Transverse colon (tissue), 4 donors: ENCODE measurements around the gene PDIA4. TPM values are rescaled to one million over a fixed set of nuclear protein-coding genes. Genes with fewer than 3 reads are reported as not detected.
A peak's percentile ranks its signal among the peaks of the same experiment; 100 is the strongest.

Experiments
- DNase-seq: peaks from one replicate; pipeline ENCODE4 v3.0.0-alpha.2; 2019
- H3K27ac ChIP-seq, 4 donors: fragments of 200-600 bp; sonication (generic); 2 replicates each; pipeline ENCODE4 v1.5.1; 2016 to 2018; ENCODE audit warnings: inconsistent platforms in 4 of 4
- H3K27me3 ChIP-seq: fragments of 200-600 bp; sonication (generic); 2 replicates; pipeline ENCODE4 v1.5.1; 2017; ENCODE audit warnings: inconsistent platforms
- H3K36me3 ChIP-seq, 4 donors: fragments of 200-600 bp; sonication (generic); 2 replicates each; pipeline ENCODE4 v1.5.1; 2017 to 2019; ENCODE audit warnings: inconsistent platforms in 4 of 4
- H3K4me1 ChIP-seq, 4 donors: fragments of 200-600 bp; sonication (generic); 2 replicates each; pipeline ENCODE4 v1.5.1; 2017 to 2020; ENCODE audit warnings: inconsistent platforms in 4 of 4
- H3K4me3 ChIP-seq, 4 donors: fragments of 200-600 bp; sonication (generic); 1 replicate in 1 of 4; 2 replicates in 3 of 4; pipeline versions ENCODE4 v1.5.1 to v1.6.1; 2017 to 2019; ENCODE audit warnings: inconsistent platforms in 4 of 4
- H3K9me3 ChIP-seq, 2 donors: fragments of 200-600 bp; sonication (generic); 2 replicates each; pipeline ENCODE4 v1.5.1; 2017 to 2019; ENCODE audit warnings: inconsistent platforms in 2 of 2
- EP300 ChIP-seq: sonication (generic); formaldehyde crosslinking; IDR thresholded peaks from one replicate; pipeline ENCODE4 v1.6.1; 2017; ENCODE audit warnings: antibody characterized with exemption, low read depth
- POLR2A ChIP-seq: fragments of 450-650 bp; IDR thresholded peaks from one replicate; pipeline ENCODE4 v1.6.1; 2016; ENCODE audit warnings: antibody characterized with exemption, mild to moderate bottlenecking, moderate library complexity
- POLR2AphosphoS5 ChIP-seq, 3 donors: sonication (generic); formaldehyde crosslinking; IDR thresholded peaks; one replicate each; pipeline ENCODE4 v1.6.1; 2016; ENCODE audit warnings: antibody characterized with exemption in 3 of 3
- WGBS, 2 donors: methylation state at CpG; one replicate each; pipeline ENCODE4 v1.1.5; 2018; ENCODE audit warnings: low coverage in 1 of 2; 5-methylcytosine and 5-hydroxymethylcytosine counted together
- in situ Hi-C, 4 donors: fragments of 200-750 bp; cut with MboI; loops; one replicate each; pipeline versions ENCODE4 v1.15.0 to v1.15.1; 2017; ENCODE audit warnings: low sequenced_read_pairs in 3 of 4, low pct_ligation_motif_present in 1 of 4, low pct_unique_long_range_greater_than_20kb in 1 of 4
- intact Hi-C: fragments of 100-400 bp; cut with DNase I; formaldehyde crosslinking; loops from one replicate; pipeline ENCODE4 v1.15.1; 2023; ENCODE audit warnings: low total_unique reads
- total RNA-seq, 4 donors: library from RNA; depleted of rRNA; stranded (reverse); fragments of >200 nt; gene quantifications; one replicate each; pipeline ENCODE4 v1.1.0, GENCODE V29; 2016
- TF ChIP-seq, protein P1 (sequence below), 5 experiments: fragments of 200-600 bp in 3 of 5; fragments of 450-650 bp in 2 of 5; sonication (generic) in 3 of 5; IDR thresholded peaks; 1 replicate in 2 of 5; 2 replicates in 3 of 5; pipeline ENCODE4 v1.5.1; 2016 to 2017; ENCODE audit warnings: antibody characterized with exemption in 5 of 5, inconsistent platforms in 3 of 5, mild to moderate bottlenecking in 2 of 5, moderate library complexity in 1 of 5

PDIA4 gene
- total RNA-seq, 4 donors from 2014 or later: 44.5 to 79.5 (median 74.7) TPM

DNA sequence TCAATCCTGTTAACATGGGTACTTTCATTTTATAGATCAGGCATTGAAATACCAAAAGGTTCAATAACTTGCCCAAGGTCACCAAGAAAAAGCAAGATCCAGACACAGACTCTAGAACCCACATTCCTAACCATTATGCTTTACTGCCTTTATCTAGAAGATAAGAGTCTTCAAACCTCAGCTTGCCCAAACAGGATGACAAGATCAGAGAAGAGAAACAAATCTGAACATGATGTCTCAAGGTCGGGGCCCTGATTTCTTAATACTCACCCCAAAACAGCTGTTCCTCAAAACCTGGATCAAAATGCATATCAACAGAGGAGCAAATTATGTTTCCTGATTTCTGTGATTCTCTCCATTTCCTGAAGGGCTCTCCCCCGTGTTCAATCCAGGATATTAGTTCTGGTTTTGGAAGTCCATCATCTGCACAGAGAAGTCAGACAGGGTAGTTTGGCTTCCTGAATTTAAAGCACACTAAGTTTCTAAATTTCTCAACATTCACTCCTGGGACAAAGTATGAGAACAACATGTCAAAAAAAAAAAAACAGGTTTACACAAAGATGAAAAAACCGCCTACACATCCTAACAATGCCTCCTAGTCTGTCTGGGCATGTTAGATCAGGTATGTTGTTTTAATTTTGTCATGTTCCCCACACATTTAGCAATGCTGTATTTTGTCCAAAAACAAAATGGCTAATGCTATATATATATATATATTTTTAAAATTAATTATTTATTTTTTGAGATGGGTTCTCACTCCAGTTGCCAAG, 46.0 kb upstream of the PDIA4 start:
- WGBS, 2 donors: 81 to 93% methylated on average over 3 of the region's 3 CpGs
- no peak overlapping the region for H3K27ac ChIP-seq
- no peak for TF ChIP-seq EP300
- TF ChIP-seq POLR2A: no peak
- TF ChIP-seq, protein P1, sequence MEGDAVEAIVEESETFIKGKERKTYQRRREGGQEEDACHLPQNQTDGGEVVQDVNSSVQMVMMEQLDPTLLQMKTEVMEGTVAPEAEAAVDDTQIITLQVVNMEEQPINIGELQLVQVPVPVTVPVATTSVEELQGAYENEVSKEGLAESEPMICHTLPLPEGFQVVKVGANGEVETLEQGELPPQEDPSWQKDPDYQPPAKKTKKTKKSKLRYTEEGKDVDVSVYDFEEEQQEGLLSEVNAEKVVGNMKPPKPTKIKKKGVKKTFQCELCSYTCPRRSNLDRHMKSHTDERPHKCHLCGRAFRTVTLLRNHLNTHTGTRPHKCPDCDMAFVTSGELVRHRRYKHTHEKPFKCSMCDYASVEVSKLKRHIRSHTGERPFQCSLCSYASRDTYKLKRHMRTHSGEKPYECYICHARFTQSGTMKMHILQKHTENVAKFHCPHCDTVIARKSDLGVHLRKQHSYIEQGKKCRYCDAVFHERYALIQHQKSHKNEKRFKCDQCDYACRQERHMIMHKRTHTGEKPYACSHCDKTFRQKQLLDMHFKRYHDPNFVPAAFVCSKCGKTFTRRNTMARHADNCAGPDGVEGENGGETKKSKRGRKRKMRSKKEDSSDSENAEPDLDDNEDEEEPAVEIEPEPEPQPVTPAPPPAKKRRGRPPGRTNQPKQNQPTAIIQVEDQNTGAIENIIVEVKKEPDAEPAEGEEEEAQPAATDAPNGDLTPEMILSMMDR (IDR thresholded peaks at IDR 0.05): no peak
- no peak for TF ChIP-seq POLR2AphosphoS5 (IDR thresholded peaks at IDR 0.05)
- peaks cover 0 to 28% (median 5%) of the 10 kb centered on the region in 4 donors for H3K36me3 ChIP-seq
- H3K4me3 ChIP-seq: no peak overlapping the region
- no peak for DNase-seq
- H3K9me3 ChIP-seq: no peaks in the 10 kb centered on the region
- H3K4me1 ChIP-seq: no peaks in the 10 kb centered on the region
- no peaks in the 10 kb centered on the region for H3K27me3 ChIP-seq
- intact Hi-C loops: no loop called here
- in situ Hi-C loops: no loop called here

DNA sequence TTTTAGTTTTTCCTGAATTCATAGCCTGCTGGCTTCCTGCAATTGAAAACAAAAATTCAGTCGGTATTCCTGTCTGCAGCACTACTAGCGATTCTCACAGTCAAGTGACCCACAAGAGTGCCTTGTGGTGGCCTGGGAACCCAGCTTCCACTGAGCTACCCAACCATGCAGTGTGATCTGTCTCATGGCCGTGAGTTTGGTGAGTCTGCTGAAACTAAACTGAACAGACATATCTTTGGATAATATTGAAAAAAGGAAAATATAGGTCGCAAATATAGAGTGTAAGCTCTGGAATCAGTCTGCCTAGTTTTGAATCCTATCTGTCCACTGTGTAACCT, 44.1 kb upstream of the PDIA4 start:
- intact Hi-C loops: no loop called here

DNA sequence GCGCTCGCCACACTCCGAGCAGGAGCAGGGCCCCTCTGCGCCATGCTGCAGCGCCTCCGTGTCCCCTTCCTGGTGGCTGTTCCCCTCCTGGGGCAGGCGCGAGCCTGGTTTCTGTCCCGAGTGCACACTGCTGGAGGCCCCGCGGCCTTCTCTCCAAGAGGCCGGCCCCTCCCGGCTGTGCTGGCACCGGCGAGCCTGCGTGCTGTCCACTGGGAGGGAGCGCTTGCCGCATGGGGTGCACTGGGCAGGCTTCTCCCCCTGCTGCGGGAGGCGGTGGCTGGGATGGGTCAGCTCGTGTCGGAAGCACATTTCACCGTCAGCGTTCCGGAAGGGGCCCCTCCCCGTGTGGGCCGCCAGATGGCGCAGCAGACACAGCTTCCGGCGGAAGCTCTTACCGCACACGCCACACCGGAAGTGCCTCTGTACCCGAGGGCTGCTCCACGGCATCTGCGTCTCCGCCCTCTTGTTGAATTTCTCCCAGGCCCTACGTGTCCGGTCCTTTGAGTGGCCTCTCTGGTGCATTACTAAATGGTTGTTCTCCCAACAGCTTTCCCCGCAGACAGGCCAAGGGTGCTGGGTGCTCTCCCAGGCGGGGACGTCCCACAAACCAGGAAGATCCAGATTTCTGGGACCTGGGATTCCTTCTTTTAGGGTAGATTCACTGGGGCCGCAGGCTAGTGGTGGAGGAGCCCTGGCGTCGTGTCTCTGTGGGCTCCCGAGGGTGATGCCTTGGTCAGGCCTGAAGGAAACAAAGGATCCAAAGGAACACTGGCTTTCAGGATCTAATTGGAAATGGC, 43.5 kb upstream of the PDIA4 start:
- H3K4me3 ChIP-seq: no peak overlapping the region
- TF ChIP-seq POLR2AphosphoS5 (IDR thresholded peaks at IDR 0.05) (no peak), EP300 (no peak), POLR2A (no peak)
- TF ChIP-seq, protein P1 (IDR thresholded peaks at IDR 0.05): no peak
- H3K36me3 ChIP-seq: peaks cover 0 to 28% (median 5%) of the 10 kb centered on the region in 4 donors
- no peak for DNase-seq
- 87% methylated on average over 45 of the region's 46 CpGs; no CpG with 5 or more reads in 1 of the 2 donors for WGBS, 2 donors
- no peaks in the 10 kb centered on the region for H3K4me1 ChIP-seq
- peak overlapping the region in 1 of 4 donors; percentile 32 for H3K27ac ChIP-seq
- intact Hi-C loops (no loop called here), in situ Hi-C loops (no loop called here)
- no peaks in the 10 kb centered on the region for H3K27me3 ChIP-seq
- H3K9me3 ChIP-seq: no peaks in the 10 kb centered on the region

More for the DNA sequence above, 44.1 kb upstream of the PDIA4 start:
- Histone ChIP-seq H3K27me3 (no peaks in the 10 kb centered on the region), H3K9me3 (no peaks in the 10 kb centered on the region), H3K4me3 (no peak overlapping the region), H3K36me3 (peaks cover 0 to 28% (median 5%) of the 10 kb centered on the region in 4 donors), H3K4me1 (no peaks in the 10 kb centered on the region), H3K27ac (peak overlapping the region in 1 of 4 donors; percentile 32)
- no peak for DNase-seq
- WGBS, 2 donors: 92 to 100% methylated on average over 1 to 4 of the region's 4 CpGs
- TF ChIP-seq POLR2A (no peak), EP300 (no peak), POLR2AphosphoS5 (IDR thresholded peaks at IDR 0.05) (no peak)
- TF ChIP-seq, protein P1 (IDR thresholded peaks at IDR 0.05): no peak
- in situ Hi-C loops: no loop called here

DNA sequence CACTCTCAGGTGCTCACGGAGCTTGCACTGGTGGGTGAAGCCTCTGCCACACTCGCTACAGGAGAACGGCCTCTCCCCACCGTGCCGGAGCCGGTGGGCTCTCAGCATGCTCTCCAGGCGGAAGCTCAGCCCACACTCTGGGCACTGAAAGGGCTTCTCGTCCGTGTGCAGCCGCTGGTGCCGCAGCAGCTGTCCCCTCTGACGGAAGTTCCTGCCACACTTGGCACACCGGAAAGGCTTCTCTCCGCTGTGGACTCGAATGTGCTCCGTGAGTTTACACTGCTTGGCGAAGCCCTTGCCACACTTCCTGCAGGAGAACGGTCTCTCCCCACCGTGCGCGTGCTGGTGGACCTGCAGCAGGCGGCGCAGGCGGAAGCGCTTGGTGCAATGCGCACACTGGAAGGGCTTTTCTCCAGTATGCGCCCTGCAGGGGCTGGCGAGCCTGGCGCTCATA, 42.9 kb upstream of the PDIA4 start:
- WGBS, 2 donors: 96 to 97% methylated on average over 10 to 28 of the region's 29 CpGs
- in situ Hi-C loops: no loop called here
- H3K27me3 ChIP-seq: no peaks in the 10 kb centered on the region
- H3K27ac ChIP-seq: no peak overlapping the region
- DNase-seq: no peak
- H3K4me3 ChIP-seq: no peak overlapping the region
- no peaks in the 10 kb centered on the region for H3K4me1 ChIP-seq
- H3K36me3 ChIP-seq: peaks cover 0 to 28% (median 5%) of the 10 kb centered on the region in 4 donors
- intact Hi-C loops: no loop called here
- no peaks in the 10 kb centered on the region for H3K9me3 ChIP-seq
- no peak for TF ChIP-seq POLR2A
- TF ChIP-seq, protein P1 (IDR thresholded peaks at IDR 0.05): no peak
- no peak for TF ChIP-seq POLR2AphosphoS5 (IDR thresholded peaks at IDR 0.05)
- TF ChIP-seq EP300: no peak
